ENCODE measurements around the gene KRTAP10-4.
"Not testable (repeated sequence)": the region's sequence is repeated elsewhere in the genome, so short reads cannot be mapped to it uniquely, and the experiment has no call there.

The KRTAP10-4 gene

GRCh38 chr21:44573630-44574456 lies at the start of gene KRTAP10-4:
Gene KRTAP10-4, plus strand, starts transcription at chr21:44573729. Its CDS starts 30 bp downstream, at chr21:44573759.
- not testable (repeated sequence) for DNase-seq

DNA sequence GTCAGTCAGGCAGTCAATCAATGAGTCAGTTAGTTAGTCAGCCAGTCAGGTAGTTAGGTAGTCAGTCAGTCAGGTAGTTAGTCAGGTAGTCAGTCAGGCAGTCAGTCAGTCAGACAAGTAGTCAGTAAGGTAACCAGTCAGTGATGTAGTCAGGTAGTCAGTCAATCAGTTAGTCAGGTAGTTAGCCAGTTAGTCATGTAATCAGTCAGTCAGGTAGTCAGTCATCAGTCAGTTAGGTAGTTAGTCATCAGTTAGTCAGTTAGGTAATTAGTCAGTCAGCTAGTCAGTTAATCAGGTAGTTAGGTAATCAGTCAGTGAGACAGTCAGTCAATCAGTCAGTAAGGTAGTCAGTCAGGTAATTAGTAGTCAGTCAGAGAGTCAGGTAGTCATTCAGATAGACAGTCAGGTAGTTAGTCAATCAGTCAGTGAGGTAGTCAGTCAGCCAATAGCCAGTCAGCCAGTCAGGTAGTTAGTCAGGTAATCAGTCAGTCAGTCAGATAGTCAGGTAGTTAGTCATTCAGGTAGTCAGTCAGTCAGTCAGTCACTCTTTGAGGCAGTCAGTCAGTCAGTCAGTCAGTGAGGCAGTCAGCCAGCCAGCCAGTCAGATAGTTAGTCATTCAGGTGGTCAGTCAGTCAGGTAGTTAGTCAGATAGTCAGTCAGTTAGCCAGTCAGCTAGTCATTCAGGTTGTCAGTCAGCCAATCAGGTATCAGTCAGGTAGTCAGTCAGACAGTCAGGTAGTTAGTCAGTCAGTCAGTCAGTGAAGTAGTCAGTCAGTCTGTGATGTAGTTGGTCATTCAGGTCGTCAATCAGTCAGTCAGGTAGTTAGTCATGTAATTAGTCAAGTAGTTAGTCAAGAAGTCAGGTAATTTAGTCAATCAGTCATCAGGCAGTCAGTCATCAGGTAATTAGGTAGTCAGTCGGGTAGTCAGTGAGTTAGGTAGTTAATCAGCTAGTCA lies 48.8 kb upstream of the KRTAP10-4 start:
- DNase-seq: no peak

- DNase-seq: no peak
Measured at GRCh38 chr21:44525391-44526095, 48.0 kb upstream of the KRTAP10-4 start.

- DNase-seq: no peak
Measured at GRCh38 chr21:44526096-44526997, 47.2 kb upstream of the KRTAP10-4 start.

- DNase-seq: no peak
Measured at GRCh38 chr21:44527156-44527982, 46.2 kb upstream of the KRTAP10-4 start.

GRCh38 chr21:44527983-44528633 lies 45.4 kb upstream of the KRTAP10-4 start:
- no peak for DNase-seq

DNA sequence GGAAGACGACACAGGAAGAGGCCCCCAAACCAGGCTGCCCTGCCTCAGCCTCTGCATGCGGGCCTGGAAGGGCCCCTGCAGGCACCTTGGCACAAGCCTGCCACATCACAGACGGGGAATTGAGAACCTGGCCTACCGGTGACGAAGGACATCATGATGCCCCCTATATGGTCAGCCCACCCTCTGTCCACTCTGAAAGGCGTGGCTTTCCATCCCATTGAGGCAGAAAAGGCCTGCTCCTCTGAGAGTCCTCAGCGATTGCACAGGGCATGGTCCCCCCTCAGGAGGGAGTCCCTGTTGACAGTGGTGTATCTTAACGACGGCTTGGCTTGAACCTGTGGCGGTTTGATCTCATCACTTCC lies 44.9 kb upstream of the KRTAP10-4 start:
- no peak for DNase-seq

DNA sequence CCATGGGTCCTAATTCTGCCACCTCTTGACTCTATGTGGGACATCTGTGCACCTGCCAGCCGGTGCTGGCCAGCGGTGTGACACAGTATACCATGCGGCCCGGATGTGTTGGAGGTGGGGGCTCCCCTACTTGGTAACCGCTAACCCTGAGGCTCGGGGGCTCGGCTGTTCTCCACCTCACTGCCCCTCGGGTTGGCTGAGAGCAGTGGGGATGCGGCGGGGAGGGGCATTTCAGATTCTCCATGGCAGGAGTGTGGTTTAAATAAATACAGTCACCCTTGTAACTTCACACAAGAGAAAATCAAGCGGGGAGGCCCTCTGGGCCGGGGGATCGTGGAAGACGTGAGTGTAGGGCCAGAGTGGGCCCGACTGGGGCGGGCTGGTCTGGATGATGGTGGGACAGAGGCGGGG lies 44.5 kb upstream of the KRTAP10-4 start:
- no peak for DNase-seq

DNA sequence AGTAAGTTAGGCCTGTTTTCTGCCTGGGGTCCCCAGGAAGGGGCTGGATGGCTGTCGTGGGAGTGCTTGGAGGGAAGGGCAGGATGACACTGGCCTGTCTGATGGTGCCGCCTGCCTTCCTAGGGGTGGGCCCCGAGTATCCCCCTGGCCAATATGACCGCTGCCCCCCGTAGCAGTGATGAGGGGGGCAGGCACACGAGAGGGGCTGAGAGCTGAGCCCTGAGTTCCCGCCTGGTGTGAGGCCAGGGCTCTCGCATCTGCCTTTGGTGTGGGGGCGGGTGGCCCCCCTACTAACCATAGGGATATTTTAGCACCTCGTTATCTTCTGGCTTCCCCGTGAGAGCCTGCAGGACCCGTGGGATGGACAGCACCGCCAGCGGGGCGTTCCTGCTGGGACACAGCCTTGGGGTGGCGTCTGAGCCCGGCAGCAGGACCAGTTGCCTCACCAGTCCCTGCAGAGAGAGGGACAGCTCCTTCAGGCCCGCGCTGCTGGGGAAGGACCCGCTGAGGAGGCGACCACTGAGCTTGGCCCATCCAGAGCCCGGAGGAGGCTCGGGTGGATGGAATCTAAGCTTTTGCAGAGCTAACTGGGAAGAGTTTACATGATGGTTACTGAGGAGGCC lies 43.9 kb upstream of the KRTAP10-4 start:
- DNase-seq: no peak

GRCh38 chr21:44530221-44530902 lies 43.2 kb upstream of the KRTAP10-4 start:
- no peak for DNase-seq

- DNase-seq: no peak
Measured at GRCh38 chr21:44530903-44531605, 42.5 kb upstream of the KRTAP10-4 start.

GRCh38 chr21:44531606-44532564 lies 41.6 kb upstream of the KRTAP10-4 start:
- no peak for DNase-seq

DNA sequence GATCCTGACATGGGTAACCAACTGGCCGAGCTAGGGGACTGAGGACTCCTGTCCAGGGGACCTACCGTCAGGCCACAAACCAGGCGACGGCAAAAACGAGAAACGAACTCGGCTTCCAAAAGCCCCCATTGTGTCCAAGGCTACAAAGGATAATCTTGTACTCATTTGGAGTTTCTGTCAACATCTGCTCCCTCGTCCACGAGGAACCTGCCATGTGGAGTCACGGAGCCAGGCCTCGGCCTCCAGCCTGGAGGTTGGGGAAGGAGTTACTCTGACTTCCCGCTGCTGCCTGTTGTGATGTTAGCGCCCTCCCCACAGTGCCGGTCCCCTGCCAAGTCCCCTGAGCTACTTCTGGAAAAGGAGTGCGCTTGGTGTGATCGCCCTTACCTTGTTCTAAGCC lies 40.8 kb upstream of the KRTAP10-4 start:
- DNase-seq: no peak

- no peak for DNase-seq
Measured at GRCh38 chr21:44533121-44533890, 40.2 kb upstream of the KRTAP10-4 start.

DNA sequence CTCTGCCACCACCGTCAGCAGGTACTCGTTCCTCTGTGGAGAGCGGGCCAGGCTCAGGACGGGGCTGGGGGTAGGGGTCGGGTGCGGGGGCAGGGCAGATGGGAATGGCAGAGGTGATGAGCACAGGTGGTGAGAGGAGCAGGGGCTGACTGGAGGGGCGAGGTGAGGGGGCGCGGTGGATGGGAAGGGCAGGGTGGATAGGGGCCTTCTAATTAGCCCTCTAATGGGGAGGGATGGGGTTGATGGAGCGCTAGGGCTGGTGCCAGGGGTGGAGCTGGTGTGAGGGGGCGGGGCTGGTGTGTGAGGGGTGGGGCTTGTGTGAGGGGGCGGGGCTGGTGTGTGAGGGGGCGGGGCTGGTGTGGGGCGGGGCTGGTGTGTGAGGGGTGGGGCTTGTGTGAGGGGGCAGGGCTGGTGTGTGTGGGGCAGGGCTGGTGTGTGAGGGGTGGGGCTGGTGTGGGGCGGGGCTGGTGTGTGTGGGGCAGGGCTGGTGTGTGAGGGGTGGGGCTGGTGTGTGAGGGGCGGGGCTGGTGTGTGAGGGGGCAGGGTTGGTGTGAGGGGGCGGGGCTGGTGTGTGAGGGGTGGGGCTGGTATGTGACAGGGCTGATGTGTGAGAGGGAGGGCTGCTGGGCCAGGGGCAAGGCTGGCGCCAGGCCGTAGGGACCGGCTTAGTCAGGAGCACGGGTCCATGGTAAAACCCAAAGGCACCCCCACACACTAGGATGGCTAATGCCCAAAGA lies 39.5 kb upstream of the KRTAP10-4 start:
- no peak for DNase-seq

GRCh38 chr21:44534688-44535087 lies 38.8 kb upstream of the KRTAP10-4 start:
- DNase-seq: no peak
